Parathyroid adenoma (tissue), 2 donors: ENCODE data around the gene NOTCH1.

Source experiments
- H2AFZ ChIP-seq: fragments of 300-600 bp; sonication (generic); one replicate; pipeline ENCODE4 v1.7.0; 2017; ENCODE audit warnings: antibody characterized with exemption, mild to moderate bottlenecking
- H3K27ac ChIP-seq: fragments of 300-600 bp; sonication (generic); one replicate; pipeline ENCODE4 v1.7.0; 2017
- H3K27me3 ChIP-seq: fragments of 300-600 bp; sonication (generic); one replicate; pipeline ENCODE4 v1.7.0; 2017; ENCODE audit warnings: low read length; ENCODE audit not compliant: control insufficient read depth, insufficient read depth
- H3K36me3 ChIP-seq: fragments of 300-600 bp; sonication (generic); one replicate; pipeline ENCODE4 v1.7.0; 2017; ENCODE audit warnings: low read length; ENCODE audit not compliant: control insufficient read depth, insufficient read depth
- H3K4me1 ChIP-seq: fragments of 300-600 bp; sonication (generic); one replicate; pipeline ENCODE4 v1.7.0; 2017; ENCODE audit warnings: control low read depth
- H3K4me2 ChIP-seq: fragments of 300-600 bp; sonication (generic); one replicate; pipeline ENCODE4 v1.7.0; 2017; ENCODE audit warnings: low read length
- H3K4me3 ChIP-seq: fragments of 300-600 bp; sonication (generic); one replicate; pipeline ENCODE4 v1.7.0; 2017; ENCODE audit warnings: low read depth, low read length
- H3K79me2 ChIP-seq: fragments of 300-600 bp; sonication (generic); one replicate; pipeline ENCODE4 v1.7.0; 2017; ENCODE audit warnings: control low read depth
- H3K9ac ChIP-seq: fragments of 300-600 bp; sonication (generic); one replicate; pipeline ENCODE4 v1.7.0; 2017; ENCODE audit warnings: mild to moderate bottlenecking
- H3K9me3 ChIP-seq: fragments of 300-600 bp; sonication (generic); one replicate; pipeline ENCODE4 v1.7.0; 2017; ENCODE audit warnings: low read length; ENCODE audit not compliant: control insufficient read depth
- CTCF ChIP-seq: fragments of 300-600 bp; sonication (generic); IDR thresholded peaks from one replicate; pipeline ENCODE4 v1.7.0; 2017; ENCODE audit warnings: antibody characterized with exemption, mild to moderate bottlenecking
- donor health status: primary hyperparathyroidism.

NOTCH1 gene

GRCh38 chr9:136517012-136517743, 28.7 kb downstream of the NOTCH1 start:
- TF ChIP-seq CTCF, result no peak
- no peaks in the 10 kb centered on the region for H3K36me3 ChIP-seq
- H3K9me3 ChIP-seq, result no peaks in the 10 kb centered on the region
- no peak overlapping the region for H2AFZ ChIP-seq
- H3K9ac ChIP-seq, result no peak overlapping the region
- H3K4me3 ChIP-seq, result no peak overlapping the region
- H3K4me2 ChIP-seq, result no peak overlapping the region
- no peaks in the 10 kb centered on the region for H3K27me3 ChIP-seq
- no peaks in the 10 kb centered on the region for H3K4me1 ChIP-seq
- H3K27ac ChIP-seq, result no peak overlapping the region
- H3K79me2 ChIP-seq, result no peaks in the 10 kb centered on the region

- TF ChIP-seq CTCF, result no peak
- H3K4me1 ChIP-seq, result no peaks in the 10 kb centered on the region
- H3K27ac ChIP-seq, result no peak overlapping the region
- H3K27me3 ChIP-seq, result no peaks in the 10 kb centered on the region
- H3K4me3 ChIP-seq, result no peak overlapping the region
- H3K36me3 ChIP-seq, result no peaks in the 10 kb centered on the region
- H3K79me2 ChIP-seq, result no peaks in the 10 kb centered on the region
- H3K4me2 ChIP-seq, result no peak overlapping the region
- H3K9ac ChIP-seq, result no peak overlapping the region
- H2AFZ ChIP-seq, result no peak overlapping the region
- no peaks in the 10 kb centered on the region for H3K9me3 ChIP-seq
These were observed 29.6 kb downstream of the NOTCH1 start for GRCh38 chr9:136516191-136516654.

GRCh38 chr9:136515276-136515675, 30.6 kb downstream of the NOTCH1 start:
- Histone ChIP-seq H3K27me3 (no peaks in the 10 kb centered on the region), H3K4me3 (no peak overlapping the region), H3K36me3 (no peaks in the 10 kb centered on the region), H3K4me2 (no peak overlapping the region), H2AFZ (no peak overlapping the region), H3K9me3 (no peaks in the 10 kb centered on the region), H3K79me2 (no peaks in the 10 kb centered on the region), H3K4me1 (no peaks in the 10 kb centered on the region), H3K9ac (no peak overlapping the region), H3K27ac (no peak overlapping the region)
- no peak for TF ChIP-seq CTCF

GRCh38 chr9:136514022-136514714, 31.7 kb downstream of the NOTCH1 start:
- Histone ChIP-seq H3K4me2 (no peak overlapping the region), H3K79me2 (no peaks in the 10 kb centered on the region), H3K36me3 (no peaks in the 10 kb centered on the region), H3K9me3 (no peaks in the 10 kb centered on the region), H3K4me3 (no peak overlapping the region), H3K4me1 (no peaks in the 10 kb centered on the region), H3K27ac (no peak overlapping the region), H3K27me3 (no peaks in the 10 kb centered on the region), H2AFZ (no peak overlapping the region), H3K9ac (no peak overlapping the region)
- no peak for TF ChIP-seq CTCF
